HG03565 (cell line): ENCODE measurements around the gene MYO7B.

Experiments used
- ATAC-seq: cut with Tn5 transposase; IDR thresholded peaks from one replicate; pipeline ENCODE4 v1.9.1; 2021; ENCODE audit warnings: mild to moderate bottlenecking, moderate library complexity; ENCODE audit not compliant: unreplicated experiment

Gene MYO7B

GRCh38 chr2:127658641-127659407 is 123.3 kb downstream of the MYO7B start:
- no peak for ATAC-seq

GRCh38 chr2:127659408-127660290 is 124.2 kb downstream of the MYO7B start:
- no peak for ATAC-seq

- no peak for ATAC-seq
These were observed 124.8 kb downstream of the MYO7B start for GRCh38 chr2:127660291-127660578.

GRCh38 chr2:127661072-127661649 is 125.7 kb downstream of the MYO7B start:
- no peak for ATAC-seq

- no peak for ATAC-seq
These were observed 126.5 kb downstream of the MYO7B start for GRCh38 chr2:127661949-127662510.

GRCh38 chr2:127662937-127663565 is 127.6 kb downstream of the MYO7B start:
- no peak for ATAC-seq

GRCh38 chr2:127663566-127664064 is 128.1 kb downstream of the MYO7B start:
- ATAC-seq = no peak

GRCh38 chr2:127664065-127664894 is 128.8 kb downstream of the MYO7B start:
- no peak for ATAC-seq

GRCh38 chr2:127664895-127665225 is 129.4 kb downstream of the MYO7B start:
- no peak for ATAC-seq

- ATAC-seq = no peak
These were observed 129.9 kb downstream of the MYO7B start for GRCh38 chr2:127665267-127665893.

- no peak for ATAC-seq
These were observed 133.6 kb downstream of the MYO7B start for GRCh38 chr2:127669056-127669455.

- no peak for ATAC-seq
These were observed 134.8 kb downstream of the MYO7B start for GRCh38 chr2:127670055-127670956.

GRCh38 chr2:127670957-127671290 is 135.4 kb downstream of the MYO7B start:
- ATAC-seq = no peak

- no peak for ATAC-seq
These were observed 136.2 kb downstream of the MYO7B start for GRCh38 chr2:127671557-127672302.

- no peak for ATAC-seq
These were observed 137.1 kb downstream of the MYO7B start for GRCh38 chr2:127672341-127673224.

- ATAC-seq = no peak
These were observed 138.0 kb downstream of the MYO7B start for GRCh38 chr2:127673291-127674069.
